ENCODE measurements around the gene ATP5F1D. TPM values are rescaled to one million over a fixed set of nuclear protein-coding genes. Genes with fewer than 3 reads are reported as not detected.

ATP5F1D gene
- total RNA-seq, 2 experiments from 2014 or later = 209 to 222 TPM

- Mint-ChIP-seq H3K4me3 (peak overlapping the region; percentile 83), H3K27me3 (ENCODE audit: low read depth) (peaks cover 2% of the 10 kb centered on the region), H3K27ac (peak overlapping the region; percentile 90), H3K4me1 (ENCODE audit: low read depth) (peaks cover 61% of the 10 kb centered on the region), H3K9me3 (ENCODE audit: insufficient read depth) (no peaks in the 10 kb centered on the region), H3K36me3 (ENCODE audit: low read depth) (peaks cover 52% of the 10 kb centered on the region)
- DNase-seq (no peak), ATAC-seq (no peak)
- POLR2A ChIA-PET = interaction anchor here (1.3 kb wide), 1 partner anchor 27 kb away, joined by 4 read pairs; no protein-coding TSS in a partner anchor
- CTCF ChIA-PET = interaction anchor here (3.6 kb wide), 1 partner anchor 27 kb away, joined by 34 read pairs; no protein-coding TSS in a partner anchor
These were observed 29.4 kb downstream of the ATP5F1D start for GRCh38 chr19:1270854-1271527.

GRCh38 chr19:1271528-1272422 lies 30.2 kb downstream of the ATP5F1D start:
- CTCF ChIA-PET = interaction anchor here (3.6 kb wide), 1 partner anchor 27 kb away, joined by 34 read pairs; no protein-coding TSS in a partner anchor
- DNase-seq (no peak), ATAC-seq (no peak)
- Mint-ChIP-seq H3K4me1 (ENCODE audit: low read depth) (peaks cover 62% of the 10 kb centered on the region), H3K9me3 (ENCODE audit: insufficient read depth) (no peaks in the 10 kb centered on the region), H3K4me3 (peak overlapping the region; percentile 83), H3K27me3 (ENCODE audit: low read depth) (peaks cover 2% of the 10 kb centered on the region), H3K36me3 (ENCODE audit: low read depth) (peaks cover 55% of the 10 kb centered on the region), H3K27ac (peak overlapping the region; percentile 90)
- POLR2A ChIA-PET = interaction anchor here (1.2 to 1.3 kb wide), 2 partner anchors 13 to 27 kb away, joined by 3 to 4 read pairs; no protein-coding TSS in a partner anchor

- Mint-ChIP-seq H3K27ac (peak overlapping the region; percentile 75), H3K27me3 (ENCODE audit: low read depth) (no peaks in the 10 kb centered on the region), H3K9me3 (ENCODE audit: insufficient read depth) (no peaks in the 10 kb centered on the region), H3K36me3 (ENCODE audit: low read depth) (peaks cover 58% of the 10 kb centered on the region), H3K4me3 (peak overlapping the region; percentile 34), H3K4me1 (ENCODE audit: low read depth) (peaks cover 58% of the 10 kb centered on the region)
- no peak for DNase-seq
- CTCF ChIA-PET = interaction anchor here (1.5 to 3.6 kb wide), 2 partner anchors 28 to 32 kb away, joined by 6 to 34 read pairs; no protein-coding TSS in a partner anchor
- ATAC-seq = no peak
- POLR2A ChIA-PET = interaction anchor here (0.6 to 1.4 kb wide), 3 partner anchors 14 to 159 kb away, joined by 3 to 10 read pairs (median 3); no protein-coding TSS in a partner anchor
These were observed 31.1 kb downstream of the ATP5F1D start for GRCh38 chr19:1272423-1273262.

GRCh38 chr19:1273263-1274041 lies 31.9 kb downstream of the ATP5F1D start:
- H3K4me1 Mint-ChIP-seq (ENCODE audit: low read depth) = peaks cover 53% of the 10 kb centered on the region
- no peaks in the 10 kb centered on the region for H3K9me3 Mint-ChIP-seq (ENCODE audit: insufficient read depth)
- H3K27me3 Mint-ChIP-seq (ENCODE audit: low read depth) = no peaks in the 10 kb centered on the region
- peak overlapping the region; percentile 34 for H3K4me3 Mint-ChIP-seq
- ATAC-seq (no peak), DNase-seq (no peak)
- ChIA-PET CTCF (interaction anchor here (1.4 to 3.6 kb wide), 3 partner anchors 10 to 33 kb away, joined by 3 to 34 read pairs (median 6); no protein-coding TSS in a partner anchor), POLR2A (interaction anchor here (0.6 to 1.4 kb wide), 5 partner anchors 13 to 159 kb away, joined by 3 to 10 read pairs (median 4); no protein-coding TSS in a partner anchor)
- peaks cover 62% of the 10 kb centered on the region for H3K36me3 Mint-ChIP-seq (ENCODE audit: low read depth)
- H3K27ac Mint-ChIP-seq = peak overlapping the region; percentile 75

GRCh38 chr19:1274081-1274851 lies 32.7 kb downstream of the ATP5F1D start:
- H3K4me1 Mint-ChIP-seq (ENCODE audit: low read depth) = peaks cover 49% of the 10 kb centered on the region
- no peaks in the 10 kb centered on the region for H3K9me3 Mint-ChIP-seq (ENCODE audit: insufficient read depth)
- H3K27ac Mint-ChIP-seq = peak overlapping the region; percentile 73
- CTCF ChIA-PET = interaction anchor here (1.4 to 3.6 kb wide), 3 partner anchors 10 to 34 kb away, joined by 3 to 34 read pairs (median 6); no protein-coding TSS in a partner anchor
- POLR2A ChIA-PET = interaction anchor here (0.5 to 1.4 kb wide), 5 partner anchors 14 to 881 kb away, joined by 3 to 10 read pairs (median 4); no protein-coding TSS in a partner anchor
- H3K36me3 Mint-ChIP-seq (ENCODE audit: low read depth) = peaks cover 65% of the 10 kb centered on the region
- DNase-seq = no peak
- H3K27me3 Mint-ChIP-seq (ENCODE audit: low read depth) = no peaks in the 10 kb centered on the region
- no peak for ATAC-seq
- peak overlapping the region; percentile 68 for H3K4me3 Mint-ChIP-seq

- no peak for DNase-seq
- Mint-ChIP-seq H3K27ac (peak overlapping the region; percentile 73), H3K27me3 (ENCODE audit: low read depth) (no peaks in the 10 kb centered on the region), H3K9me3 (ENCODE audit: insufficient read depth) (no peaks in the 10 kb centered on the region), H3K36me3 (ENCODE audit: low read depth) (peaks cover 68% of the 10 kb centered on the region), H3K4me1 (ENCODE audit: low read depth) (peaks cover 52% of the 10 kb centered on the region), H3K4me3 (peak overlapping the region; percentile 70)
- CTCF ChIA-PET = interaction anchor here (0.9 to 6.3 kb wide), 5 partner anchors 8 to 108 kb away, joined by 3 to 57 read pairs (median 4); no protein-coding TSS in a partner anchor
- POLR2A ChIA-PET = interaction anchor here (0.5 to 1.5 kb wide), 8 partner anchors 8 to 882 kb away, joined by 3 to 13 read pairs (median 4); partner anchors contain the start of gene NDUFS7
- no peak for ATAC-seq
These were observed 33.3 kb downstream of the ATP5F1D start for GRCh38 chr19:1274852-1275259.

- H3K27ac Mint-ChIP-seq = peak within 1 kb of the TSS; percentile 95
These were observed 33.9 kb downstream of the ATP5F1D start, which contains the start of gene FAM174C for GRCh38 chr19:1275260-1275975. Gene FAM174C (plus strand): TSS chr19:1275530. CDS start chr19:1275550, 20 bp downstream.

GRCh38 chr19:1275976-1276627 lies 34.6 kb downstream of the ATP5F1D start:
- H3K36me3 Mint-ChIP-seq (ENCODE audit: low read depth) = peaks cover 62% of the 10 kb centered on the region
- ChIA-PET POLR2A (interaction anchor here (1.5 kb wide), 1 partner anchor 107 kb away, joined by 4 read pairs; the partner anchor contains the start of gene NDUFS7), CTCF (interaction anchor here (0.9 to 6.3 kb wide), 2 partner anchors 8 to 32 kb away, joined by 3 to 57 read pairs; no protein-coding TSS in a partner anchor)

More at GRCh38 chr19:1275260-1275975, 33.9 kb downstream of the ATP5F1D start, which contains the start of gene FAM174C:
- Mint-ChIP-seq H3K27me3 (ENCODE audit: low read depth) (no peaks in the 10 kb centered on the region), H3K4me1 (ENCODE audit: low read depth) (peaks cover 54% of the 10 kb centered on the region), H3K4me3 (peak within 1 kb of the TSS; percentile 79), H3K36me3 (ENCODE audit: low read depth) (peaks cover 68% of the 10 kb centered on the region), H3K9me3 (ENCODE audit: insufficient read depth) (no peaks in the 10 kb centered on the region)
- ChIA-PET POLR2A (interaction anchor here (0.6 to 1.5 kb wide), 9 partner anchors 9 to 167 kb away, joined by 3 to 13 read pairs (median 4); partner anchors contain the start of gene NDUFS7), CTCF (interaction anchor here (0.9 to 6.3 kb wide), 5 partner anchors 9 to 108 kb away, joined by 3 to 57 read pairs (median 4); no protein-coding TSS in a partner anchor)
- ATAC-seq = peak; percentile 82
- DNase-seq = peak; percentile 98

More at GRCh38 chr19:1275976-1276627, 34.6 kb downstream of the ATP5F1D start:
- Mint-ChIP-seq H3K4me1 (ENCODE audit: low read depth) (peaks cover 47% of the 10 kb centered on the region), H3K27me3 (ENCODE audit: low read depth) (no peaks in the 10 kb centered on the region), H3K4me3 (peak overlapping the region; percentile 79), H3K9me3 (ENCODE audit: insufficient read depth) (no peaks in the 10 kb centered on the region), H3K27ac (peak overlapping the region; percentile 95)
- no peak for DNase-seq
- ATAC-seq = no peak
